ENCODE results near the gene SLC52A3. TPM values are rescaled to one million over a fixed set of nuclear protein-coding genes. Genes with fewer than 3 reads are reported as not detected.

SLC52A3 gene
- total RNA-seq, 2 donors from 2014 or later = 15.6 to 19.7 TPM

GRCh38 chr20:721876-722275, 46.4 kb downstream of the SLC52A3 start:
- no peak overlapping the region for H3K4me3 ChIP-seq
- H3K36me3 ChIP-seq = no peaks in the 10 kb centered on the region
- H3K4me1 ChIP-seq = no peaks in the 10 kb centered on the region
- no peak overlapping the region for H3K27ac ChIP-seq
- no peak overlapping the region for H3K9ac ChIP-seq (ENCODE audit: low read depth in 2 of 2, low read length in 2 of 2)
- intact Hi-C loops (cut with DNase I) = no loop called here
- peaks cover 8% of the 10 kb centered on the region for H3K27me3 ChIP-seq
- H3K9me3 ChIP-seq = no peaks in the 10 kb centered on the region
- no peak for TF ChIP-seq CTCF (IDR thresholded peaks at IDR 0.05)
- no peak for DNase-seq

- H3K4me3 ChIP-seq = no peak overlapping the region
- H3K9ac ChIP-seq (ENCODE audit: low read depth in 2 of 2, low read length in 2 of 2) = no peak overlapping the region
- no peaks in the 10 kb centered on the region for H3K27me3 ChIP-seq
- no peak overlapping the region for H3K27ac ChIP-seq
- intact Hi-C loops (cut with DNase I) = no loop called here
- no peaks in the 10 kb centered on the region for H3K4me1 ChIP-seq
- no peaks in the 10 kb centered on the region for H3K9me3 ChIP-seq
- DNase-seq = no peak
- no peaks in the 10 kb centered on the region for H3K36me3 ChIP-seq
- no peak for TF ChIP-seq CTCF (IDR thresholded peaks at IDR 0.05)
These were observed 48.5 kb downstream of the SLC52A3 start for GRCh38 chr20:719816-720215.

- no peak for DNase-seq
- Histone ChIP-seq H3K27me3 (no peaks in the 10 kb centered on the region), H3K4me3 (no peak overlapping the region), H3K9me3 (no peaks in the 10 kb centered on the region), H3K27ac (no peak overlapping the region), H3K9ac (ENCODE audit: low read depth in 2 of 2, low read length in 2 of 2) (no peak overlapping the region), H3K4me1 (no peaks in the 10 kb centered on the region), H3K36me3 (no peaks in the 10 kb centered on the region)
- TF ChIP-seq CTCF (IDR thresholded peaks at IDR 0.05) = no peak
- intact Hi-C loops (cut with DNase I) = no loop called here
These were observed 49.2 kb downstream of the SLC52A3 start for GRCh38 chr20:719068-719467.

GRCh38 chr20:717832-718231, 50.5 kb downstream of the SLC52A3 start:
- Histone ChIP-seq H3K27me3 (no peaks in the 10 kb centered on the region), H3K27ac (no peak overlapping the region), H3K9me3 (no peaks in the 10 kb centered on the region), H3K4me3 (no peak overlapping the region), H3K4me1 (no peaks in the 10 kb centered on the region), H3K36me3 (no peaks in the 10 kb centered on the region), H3K9ac (ENCODE audit: low read depth in 2 of 2, low read length in 2 of 2) (no peak overlapping the region)
- DNase-seq = no peak
- intact Hi-C loops (cut with DNase I) = no loop called here
- no peak for TF ChIP-seq CTCF (IDR thresholded peaks at IDR 0.05)

GRCh38 chr20:717271-717670, 51.0 kb downstream of the SLC52A3 start:
- no peak for DNase-seq
- H3K9ac ChIP-seq (ENCODE audit: low read depth in 2 of 2, low read length in 2 of 2) = no peak overlapping the region
- no peaks in the 10 kb centered on the region for H3K36me3 ChIP-seq
- H3K27me3 ChIP-seq = no peaks in the 10 kb centered on the region
- H3K9me3 ChIP-seq = no peaks in the 10 kb centered on the region
- no peak for TF ChIP-seq CTCF (IDR thresholded peaks at IDR 0.05)
- H3K4me3 ChIP-seq = no peak overlapping the region
- no peaks in the 10 kb centered on the region for H3K4me1 ChIP-seq
- intact Hi-C loops (cut with DNase I) = no loop called here
- no peak overlapping the region for H3K27ac ChIP-seq

- no peak for DNase-seq
- H3K27me3 ChIP-seq = peaks cover 19% of the 10 kb centered on the region
- H3K4me3 ChIP-seq = no peak overlapping the region
- H3K9ac ChIP-seq (ENCODE audit: low read depth in 2 of 2, low read length in 2 of 2) = no peak overlapping the region
- H3K4me1 ChIP-seq = no peaks in the 10 kb centered on the region
- no peak overlapping the region for H3K27ac ChIP-seq
- H3K36me3 ChIP-seq = no peaks in the 10 kb centered on the region
- intact Hi-C loops (cut with DNase I) = no loop called here
- no peaks in the 10 kb centered on the region for H3K9me3 ChIP-seq
- TF ChIP-seq CTCF (IDR thresholded peaks at IDR 0.05) = no peak
These were observed 53.8 kb downstream of the SLC52A3 start for GRCh38 chr20:714453-714852.
